ENCODE measurements around the gene TPD52L1. TPM values are rescaled to one million over a fixed set of nuclear protein-coding genes. Genes with fewer than 3 reads are reported as not detected.

The TPD52L1 gene
- total and polyA plus RNA-seq, 10 of the 15 experiments (the other 5 are each of a cell fraction or from before 2014, with no cell fraction given): 0.03 to 2.6 (median 0.16) TPM; not detected in 3

GRCh38 chr6:125192610-125192930, 39.0 kb downstream of the TPD52L1 start:
- FAIRE-seq: no peak
- Histone ChIP-seq H3K27me3 (replicated peaks in 1 of 2; ENCODE audit: control insufficient read depth in 2 of 2, insufficient read depth in 2 of 2, low read length in 1 of 2) (no peaks in the 10 kb centered on the region), H2AFZ (ENCODE audit: control insufficient read depth, low read depth, low read length) (no peak overlapping the region), H3K4me3 (no peak overlapping the region), H3K79me2 (ENCODE audit: control insufficient read depth, insufficient read depth, low read length) (no peaks in the 10 kb centered on the region), H3K4me2 (ENCODE audit: control insufficient read depth, insufficient read depth) (no peak overlapping the region), H3K9ac (ENCODE audit: control insufficient read depth, insufficient read depth, low read length) (no peak overlapping the region), H4K20me1 (ENCODE audit: control insufficient read depth, insufficient read depth) (no peaks in the 10 kb centered on the region), H3K9me3 (replicated peaks; ENCODE audit: control insufficient read depth, insufficient read depth, low read length) (no peaks in the 10 kb centered on the region), H3K27ac (ENCODE audit: control insufficient read depth, insufficient read depth) (no peak overlapping the region), H3K36me3 (ENCODE audit: control insufficient read depth in 2 of 2, insufficient read depth in 2 of 2, low read length in 1 of 2) (no peaks in the 10 kb centered on the region), H3K4me1 (ENCODE audit: control insufficient read depth, insufficient read depth, low read length) (no peaks in the 10 kb centered on the region)
- no TSS peak for BruUV-seq (replicated peaks)
- in situ Hi-C loops (cut with MboI) (no loop called here), intact Hi-C loops (cut with micrococcal nuclease; ENCODE audit: unreplicated experiment) (loop anchor here (5.0 to 10.0 kb wide), 2 partner anchors 120 to 572 kb away; no protein-coding TSS in a partner anchor)
- ATAC-seq: peak; percentile 17; the same call in 2 of the 3 replicates
- ChIA-PET POLR2A (no interaction called here), RAD21 (ENCODE audit: unreplicated experiment) (interaction anchor here (1.0 to 1.1 kb wide), 3 partner anchors 108 to 562 kb away, joined by 3 to 4 read pairs (median 3); no protein-coding TSS in a partner anchor), CTCF (interaction anchor here (0.8 to 4.2 kb wide), 12 partner anchors 10 to 765 kb away, joined by 3 to 31 read pairs (median 4); partner anchors contain the start of gene TPD52L1), SMC1A (ENCODE audit: uncharacterized antibody, unreplicated experiment) (interaction anchor here (0.6 to 0.7 kb wide), 2 partner anchors 119 to 321 kb away, joined by 3 read pairs; no protein-coding TSS in a partner anchor)
- 72% methylated on average over 5 of the region's 5 CpGs for WGBS (ENCODE audit: insufficient coverage, insufficient replicate concordance, low lambda C conversion rate, missing lambda C conversion rate)
- no peak for DNase-seq (ENCODE audit: low read depth, low spot score)
- TF ChIP-seq YBX1 (IDR thresholded peaks at IDR 0.05) (no peak), SMARCA5 (IDR thresholded peaks at IDR 0.05) (no peak), SIX5 (IDR thresholded peaks at IDR 0.05; ENCODE audit: low read depth, low read length, severe bottlenecking) (no peak), ESRRA (IDR thresholded peaks at IDR 0.05; ENCODE audit: low read length) (no peak), CREB1 (IDR thresholded peaks at IDR 0.05; ENCODE audit: low read depth) (no peak), SREBF1 (IDR thresholded peaks at IDR 0.05; ENCODE audit: low read length) (no peak), PBX3 (IDR thresholded peaks at IDR 0.05; ENCODE audit: insufficient replicate concordance, low read depth, low read length) (no peak), JUND (IDR thresholded peaks at IDR 0.05; ENCODE audit: low read depth, low read length) (no peak), HDAC6 (IDR thresholded peaks at IDR 0.05; ENCODE audit: unreplicated experiment) (no peak), EED (IDR thresholded peaks at IDR 0.05; ENCODE audit: low read depth) (no peak)

Data from GM12878 (cell line).